Keratinocyte (primary cell): ENCODE results near the gene DTD1. TPM values are rescaled to one million over a fixed set of nuclear protein-coding genes. Genes with fewer than 3 reads are reported as not detected.

Experiments used
- DNase-seq: peaks from one replicate; pipeline ENCODE4 v3.0.0-alpha.2; 2011; ENCODE audit warnings: low read depth, missing footprints, low spot score
- FAIRE-seq: peaks from 2 replicates; lab custom pipeline; 2011; peaks lifted over from hg19 to GRCh38; lab: Jason Lieb, UNC
- H2AFZ ChIP-seq: 2 replicates; pipeline ENCODE4 v1.6.0; 2012; ENCODE audit warnings: low read length, control low read depth, inconsistent platforms; ENCODE audit not compliant: control insufficient read depth
- H3K27ac ChIP-seq: 2 replicates; pipeline ENCODE4 v1.5.1; 2011; ENCODE audit warnings: low read length; ENCODE audit not compliant: control insufficient read depth, insufficient read depth
- H3K27me3 ChIP-seq: 3 replicates; pipeline ENCODE4 v1.6.0; 2011; ENCODE audit warnings: low read length; ENCODE audit not compliant: control insufficient read depth, insufficient read depth; ENCODE audit errors: extremely low read depth
- H3K36me3 ChIP-seq, 2 experiments: 2 replicates in 1 of 2; 3 replicates in 1 of 2; pipeline ENCODE4 v1.5.1; 2011; ENCODE audit warnings: low read length in 2 of 2, mild to moderate bottlenecking in 1 of 2; ENCODE audit not compliant: control insufficient read depth in 2 of 2, insufficient read depth in 2 of 2; ENCODE audit errors: extremely low read depth in 1 of 2
- H3K4me1 ChIP-seq: 3 replicates; pipeline ENCODE4 v1.5.1; 2011; ENCODE audit warnings: low read length; ENCODE audit not compliant: control insufficient read depth, insufficient read depth; ENCODE audit errors: extremely low read depth
- H3K4me2 ChIP-seq: 3 replicates; pipeline ENCODE4 v1.6.0; 2011; ENCODE audit warnings: low read depth, low read length; ENCODE audit not compliant: control insufficient read depth, insufficient read depth; ENCODE audit errors: extremely low read depth
- H3K4me3 ChIP-seq, 3 experiments: fragments of 200-600 bp in 1 of 3; sonication (generic) in 1 of 3; 2 replicates in 2 of 3; 3 replicates in 1 of 3; pipeline ENCODE4 v1.5.1; 2011 to 2016; ENCODE audit warnings: low read length in 3 of 3, mild to moderate bottlenecking in 3 of 3, control low read depth in 2 of 3, inconsistent platforms in 1 of 3, low read depth in 1 of 3, mixed read lengths in 1 of 3, mixed run types in 1 of 3, moderate library complexity in 1 of 3; ENCODE audit not compliant: control insufficient read depth in 2 of 3, insufficient read depth in 2 of 3; ENCODE audit errors: extremely low read depth in 1 of 3
- H3K79me2 ChIP-seq: 2 replicates; pipeline ENCODE4 v1.6.0; 2012; ENCODE audit warnings: low read length; ENCODE audit not compliant: control insufficient read depth, insufficient read depth
- H3K9ac ChIP-seq: 3 replicates; pipeline ENCODE4 v1.6.0; 2011; ENCODE audit warnings: low read length; ENCODE audit not compliant: control insufficient read depth, insufficient read depth; ENCODE audit errors: extremely low read depth
- H3K9me1 ChIP-seq: 3 replicates; pipeline ENCODE4 v1.6.0; 2011; ENCODE audit warnings: low read length; ENCODE audit not compliant: control insufficient read depth, insufficient read depth; ENCODE audit errors: extremely low read depth
- H3K9me3 ChIP-seq: 2 replicates; pipeline ENCODE4 v1.5.1; 2012; ENCODE audit warnings: low read depth, low read length; ENCODE audit not compliant: control insufficient read depth
- H4K20me1 ChIP-seq: 3 replicates; pipeline ENCODE4 v1.6.0; 2011; ENCODE audit warnings: low read length; ENCODE audit not compliant: control insufficient read depth, insufficient read depth; ENCODE audit errors: extremely low read depth
- EZH2 ChIP-seq: IDR thresholded peaks from one replicate; pipeline ENCODE4 v1.6.1; 2012; ENCODE audit warnings: inconsistent platforms, mild to moderate bottlenecking, low read length, moderate library complexity
- dilution Hi-C: fragments of 300-500 bp; cut with MboI; formaldehyde crosslinking; loops from one replicate; pipeline ENCODE4 v1.7.0; 2020; ENCODE audit warnings: low sequenced_read_pairs; ENCODE audit not compliant: extremely low pct_ligation_motif_present
- polyA plus RNA-seq, 5 experiments: library from polyadenylated mRNA; depleted of rRNA in 3 of 5; stranded (reverse) in 3 of 5; stranded (forward) in 1 of 5; unstranded in 1 of 5; fragments of >200 nt; gene quantifications; 1 replicate in 1 of 5; 2 replicates in 3 of 5; 3 replicates in 1 of 5; pipeline versions ENCODE4 v1.2.1 to v1.2.3, GENCODE V29; 2011 to 2012; ENCODE audit warnings: missing spikeins in 2 of 5, low read depth in 1 of 5, low replicate concordance in 1 of 5
- TF ChIP-seq, protein P1 (sequence below), 3 experiments: IDR thresholded peaks in 1 of 3; conservative IDR thresholded peaks in 1 of 3; optimal IDR thresholded peaks in 1 of 3; 2 replicates in 2 of 3; 3 replicates in 1 of 3; pipeline versions ENCODE3 to v1.5.1; 2011; ENCODE audit warnings: low read length in 3 of 3, mild to moderate bottlenecking in 3 of 3, moderate library complexity in 2 of 3, control low read depth in 1 of 3, inconsistent platforms in 1 of 3; ENCODE audit not compliant: insufficient read depth in 2 of 3; ENCODE audit errors: extremely low read depth in 1 of 3

The DTD1 gene
- polyA plus RNA-seq, 1 donor (not counting 4 experiments of a cell fraction or from before 2014, with no cell fraction given) = 68.3 TPM

DNA sequence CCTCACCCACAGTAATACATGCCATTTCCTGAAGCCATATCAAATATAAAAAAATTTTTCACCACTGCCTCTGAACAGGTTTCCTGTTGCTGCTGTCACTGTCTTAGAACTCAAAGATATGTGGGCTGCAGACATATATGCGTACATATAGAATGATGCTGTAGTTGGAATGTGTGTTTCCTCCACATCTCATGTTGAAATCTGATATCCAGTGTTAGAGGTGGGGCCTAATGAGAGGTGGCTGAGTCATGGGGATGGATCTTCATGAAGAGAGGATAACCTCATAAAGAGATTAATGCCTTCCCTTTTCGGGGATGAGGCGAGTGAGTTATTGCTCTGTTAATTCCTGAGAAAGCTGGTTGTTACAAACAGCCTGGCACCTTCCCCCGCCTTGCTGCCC lies 218.0 kb downstream of the DTD1 start:
- DNase-seq (no peak), FAIRE-seq (no peak)
- H3K4me2 ChIP-seq = no peak overlapping the region
- H3K9ac ChIP-seq = no peak overlapping the region
- H3K9me1 ChIP-seq = no peaks in the 10 kb centered on the region
- H3K9me3 ChIP-seq = no peaks in the 10 kb centered on the region
- no peak overlapping the region for H2AFZ ChIP-seq
- dilution Hi-C loops = no loop called here
- no peaks in the 10 kb centered on the region for H3K36me3 ChIP-seq
- no peak overlapping the region for H3K27ac ChIP-seq
- no peaks in the 10 kb centered on the region for H4K20me1 ChIP-seq
- H3K4me1 ChIP-seq = peaks cover 4% of the 10 kb centered on the region
- TF ChIP-seq EZH2 = no peak
- TF ChIP-seq, protein P1, sequence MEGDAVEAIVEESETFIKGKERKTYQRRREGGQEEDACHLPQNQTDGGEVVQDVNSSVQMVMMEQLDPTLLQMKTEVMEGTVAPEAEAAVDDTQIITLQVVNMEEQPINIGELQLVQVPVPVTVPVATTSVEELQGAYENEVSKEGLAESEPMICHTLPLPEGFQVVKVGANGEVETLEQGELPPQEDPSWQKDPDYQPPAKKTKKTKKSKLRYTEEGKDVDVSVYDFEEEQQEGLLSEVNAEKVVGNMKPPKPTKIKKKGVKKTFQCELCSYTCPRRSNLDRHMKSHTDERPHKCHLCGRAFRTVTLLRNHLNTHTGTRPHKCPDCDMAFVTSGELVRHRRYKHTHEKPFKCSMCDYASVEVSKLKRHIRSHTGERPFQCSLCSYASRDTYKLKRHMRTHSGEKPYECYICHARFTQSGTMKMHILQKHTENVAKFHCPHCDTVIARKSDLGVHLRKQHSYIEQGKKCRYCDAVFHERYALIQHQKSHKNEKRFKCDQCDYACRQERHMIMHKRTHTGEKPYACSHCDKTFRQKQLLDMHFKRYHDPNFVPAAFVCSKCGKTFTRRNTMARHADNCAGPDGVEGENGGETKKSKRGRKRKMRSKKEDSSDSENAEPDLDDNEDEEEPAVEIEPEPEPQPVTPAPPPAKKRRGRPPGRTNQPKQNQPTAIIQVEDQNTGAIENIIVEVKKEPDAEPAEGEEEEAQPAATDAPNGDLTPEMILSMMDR (optimal IDR thresholded peaks at IDR 0.05 in 1 of 3, IDR thresholded peaks at IDR 0.05 in 1 of 3, conservative IDR thresholded peaks at IDR 0.05 in 1 of 3; ENCODE audit: extremely low read depth in 1 of 3, insufficient read depth in 2 of 3, low read length in 3 of 3) = no peak
- H3K4me3 ChIP-seq = no peak overlapping the region
- no peaks in the 10 kb centered on the region for H3K27me3 ChIP-seq
- H3K79me2 ChIP-seq = no peaks in the 10 kb centered on the region

DNA sequence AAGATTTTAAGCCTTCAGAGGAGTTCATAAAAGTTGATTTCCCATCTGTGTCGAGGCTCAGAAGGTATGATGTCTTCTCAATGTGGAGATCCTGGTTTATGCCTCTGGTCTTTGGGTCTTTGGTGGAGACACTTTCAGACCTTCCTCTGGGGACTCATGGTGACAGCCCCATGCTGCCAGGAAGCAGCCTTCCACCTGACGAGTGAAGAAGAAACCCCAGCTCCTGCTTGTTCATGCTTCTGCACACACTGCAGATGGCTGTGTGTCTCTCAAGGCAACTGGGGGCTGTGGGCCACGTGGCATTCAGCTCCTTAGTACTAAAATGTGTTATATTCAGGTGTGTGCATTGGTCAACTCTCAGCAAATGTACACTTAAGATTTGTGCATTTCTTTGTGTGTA lies 220.9 kb downstream of the DTD1 start:
- Histone ChIP-seq H3K9me3 (no peaks in the 10 kb centered on the region), H3K79me2 (no peaks in the 10 kb centered on the region), H4K20me1 (no peaks in the 10 kb centered on the region), H3K9ac (no peak overlapping the region), H3K4me2 (no peak overlapping the region), H3K36me3 (no peaks in the 10 kb centered on the region), H3K4me1 (peaks cover 4% of the 10 kb centered on the region), H2AFZ (no peak overlapping the region), H3K9me1 (no peaks in the 10 kb centered on the region), H3K27ac (no peak overlapping the region), H3K4me3 (no peak overlapping the region), H3K27me3 (no peaks in the 10 kb centered on the region)
- no peak for TF ChIP-seq EZH2
- TF ChIP-seq, protein P1 (optimal IDR thresholded peaks at IDR 0.05 in 1 of 3, IDR thresholded peaks at IDR 0.05 in 1 of 3, conservative IDR thresholded peaks at IDR 0.05 in 1 of 3; ENCODE audit: extremely low read depth in 1 of 3, insufficient read depth in 2 of 3, low read length in 3 of 3) = no peak
- dilution Hi-C loops = no loop called here
- DNase-seq (no peak), FAIRE-seq (no peak)
